HepG2 (cell line): ENCODE measurements around the gene VWA1. TPM values are rescaled to one million over a fixed set of nuclear protein-coding genes. Genes with fewer than 3 reads are reported as not detected.

Source experiments
- EP300 ChIP-seq, 3 experiments: sonication (generic) in 1 of 3; formaldehyde crosslinking in 1 of 3; IDR thresholded peaks; 2 replicates each; pipeline versions ENCODE4 v1.5.1 to v1.6.1; 2011 to 2020; ENCODE audit warnings: low read depth in 2 of 3, low read length in 2 of 3, borderline replicate concordance in 1 of 3, improper control_type of control experiment in 1 of 3, mild to moderate bottlenecking in 1 of 3, missing genetic modification reagents in 1 of 3, moderate library complexity in 1 of 3
- FOXC1 ChIP-seq: sonication (generic); formaldehyde crosslinking; IDR thresholded peaks from 2 replicates; pipeline ENCODE4 v1.8.0; 2022; ENCODE audit warnings: mild to moderate bottlenecking, missing genetic modification reagents, borderline replicate concordance
- GFI1 ChIP-seq: sonication (generic); formaldehyde crosslinking; IDR thresholded peaks from 2 replicates; pipeline ENCODE4 v1.5.0; 2020; ENCODE audit warnings: missing genetic modification reagents, mild to moderate bottlenecking, borderline replicate concordance
- KDM4B ChIP-seq: sonication (generic); formaldehyde crosslinking; IDR thresholded peaks from 2 replicates; pipeline ENCODE4 v1.4.0; 2020; ENCODE audit warnings: missing genetic modification reagents
- MBD4 ChIP-seq: IDR thresholded peaks from 2 replicates; pipeline ENCODE4 v1.6.1; 2012; ENCODE audit warnings: low read length, inconsistent platforms, borderline replicate concordance
- PCBP1 ChIP-seq: fragments of 200-400 bp; formaldehyde crosslinking; IDR thresholded peaks from 2 replicates; pipeline ENCODE4 v1.6.1; 2017; ENCODE audit warnings: mild to moderate bottlenecking, low read depth, low read length, borderline replicate concordance
- PRMT3 ChIP-seq: sonication (generic); formaldehyde crosslinking; IDR thresholded peaks from 2 replicates; pipeline ENCODE4 v1.8.1; 2022; ENCODE audit warnings: low read depth, mild to moderate bottlenecking, moderate library complexity, missing genetic modification reagents, borderline replicate concordance
- STAG1 ChIP-seq: sonication (generic); formaldehyde crosslinking; IDR thresholded peaks from 2 replicates; pipeline ENCODE4 v1.4.0; 2020; ENCODE audit warnings: missing genetic modification reagents
- TBX3 ChIP-seq: fragments of 450-650 bp; IDR thresholded peaks from 2 replicates; pipeline ENCODE4 v1.6.1; 2017; ENCODE audit warnings: antibody characterized with exemption, mild to moderate bottlenecking, inconsistent platforms, borderline replicate concordance
- UBTF ChIP-seq: sonication (generic); formaldehyde crosslinking; IDR thresholded peaks from 2 replicates; pipeline ENCODE4 v1.4.0; 2020; ENCODE audit warnings: mild to moderate bottlenecking, missing genetic modification reagents
- YEATS4 ChIP-seq: sonication (generic); formaldehyde crosslinking; IDR thresholded peaks from 2 replicates; pipeline ENCODE4 v1.4.0; 2020; ENCODE audit warnings: missing genetic modification reagents, borderline replicate concordance
- ZBTB42 ChIP-seq: sonication (generic); formaldehyde crosslinking; IDR thresholded peaks from 2 replicates; pipeline ENCODE4 v1.5.0; 2020; ENCODE audit warnings: mild to moderate bottlenecking, missing genetic modification reagents
- ZBTB7B ChIP-seq: sonication (generic); formaldehyde crosslinking; IDR thresholded peaks from 2 replicates; pipeline ENCODE4 v1.4.0; 2020; ENCODE audit warnings: missing genetic modification reagents
- ZNF318 ChIP-seq: sonication (generic); formaldehyde crosslinking; IDR thresholded peaks from 2 replicates; pipeline ENCODE4 v1.4.0; 2020; ENCODE audit warnings: mild to moderate bottlenecking, missing genetic modification reagents
- ZNF337 ChIP-seq: sonication (generic); formaldehyde crosslinking; IDR thresholded peaks from 2 replicates; pipeline ENCODE4 v1.5.1; 2020; ENCODE audit warnings: missing genetic modification reagents, low read depth, mild to moderate bottlenecking, borderline replicate concordance
- ZNF576 ChIP-seq: sonication (generic); formaldehyde crosslinking; IDR thresholded peaks from 2 replicates; pipeline ENCODE4 v1.4.0; 2020; ENCODE audit warnings: mild to moderate bottlenecking, missing genetic modification reagents
- polyA plus RNA-seq, 8 experiments: library from polyadenylated mRNA; depleted of rRNA in 3 of 8; stranded (reverse) in 7 of 8; unstranded in 1 of 8; fragments of >200 nt; fragmentation: Illumina TruSeq in 4 of 8; extraction: Trizol in 4 of 8; gene quantifications; 2 replicates each; pipeline versions ENCODE4 v1.2.1 to v1.2.3, GENCODE V29; 2011 to 2016; ENCODE audit warnings: low read depth in 4 of 8, missing spikeins in 1 of 8, mixed read lengths in 1 of 8; ENCODE audit not compliant: insufficient read depth in 1 of 8
- total RNA-seq, 5 experiments: library from RNA; depleted of rRNA; stranded (reverse); fragments of >200 nt; fragmentation: Illumina TruSeq; extraction: Trizol; gene quantifications; 2 replicates each; pipeline ENCODE4 v1.2.3, GENCODE V29; 2016; ENCODE audit warnings: low read depth in 1 of 5

VWA1 gene
- total and polyA plus RNA-seq, 2 of the 13 experiments (the other 11 are each of a cell fraction or from before 2014, with no cell fraction given) = 40.9 to 57.5 TPM

GRCh38 chr1:1406821-1407635, 28.5 kb upstream of the VWA1 start, which contains the start of gene MRPL20 (continued):
- TF ChIP-seq PCBP1 (peak; percentile 95), PRMT3 (CRISPR knock-in tag) (peak; percentile 78; the same call in 1 of the 2 replicates), ZNF576 (CRISPR knock-in tag) (peak; percentile 90), YEATS4 (CRISPR knock-in tag) (peak; percentile 97), STAG1 (CRISPR knock-in tag) (peak; percentile 38), ZNF337 (no peak), FOXC1 (CRISPR knock-in tag) (peak; percentile 92; the same call in 1 of the 2 replicates), ZBTB42 (CRISPR knock-in tag) (peak; percentile 76; the same call in 1 of the 2 replicates), UBTF (CRISPR knock-in tag) (peak; percentile 91), MBD4 (no peak), ZBTB7B (CRISPR knock-in tag) (peak; percentile 82), KDM4B (CRISPR knock-in tag) (peak; percentile 86), EP300 (IDR thresholded peaks at IDR 0.05; ENCODE audit: low read depth in 2 of 2, low read length in 2 of 2) (peak in 1 of 2 experiments; percentile 40; a peak in 1 of 4 replicates), EP300 (CRISPR knock-in tag; IDR thresholded peaks at IDR 0.05; ENCODE audit: borderline replicate concordance) (0 out of 2 replicates have a peak, but pooled peaks have one; percentile 27), ZNF318 (CRISPR knock-in tag) (no peak; the same call in 1 of the 2 replicates), TBX3 (no peak), GFI1 (CRISPR knock-in tag) (peak; percentile 46; the same call in 1 of the 2 replicates)
